GM23338 (cell line): ENCODE data around the gene FAP.

Source experiments
- EZH2 ChIP-seq: fragments of 200-600 bp; sonication (generic); IDR thresholded peaks from one replicate; pipeline ENCODE4 v1.8.0; 2017; ENCODE audit warnings: antibody characterized with exemption, mild to moderate bottlenecking, low read depth; ENCODE audit not compliant: unreplicated experiment
- EZH2phosphoT487 ChIP-seq: fragments of 200-600 bp; sonication (generic); IDR thresholded peaks from one replicate; pipeline ENCODE4 v1.8.1; 2018; ENCODE audit warnings: antibody characterized with exemption; ENCODE audit not compliant: unreplicated experiment
- TF ChIP-seq, protein P1 (sequence below), 2 experiments: fragments of 200-600 bp in 1 of 2; sonication (generic) in 1 of 2; conservative IDR thresholded peaks; 2 replicates each; pipeline versions ENCODE4 v1.5.1 to v1.6.1; 2016 to 2017; ENCODE audit warnings: antibody characterized with exemption in 2 of 2, low read depth in 2 of 2, mild to moderate bottlenecking in 2 of 2, moderate library complexity in 1 of 2

GRCh38 chr2:162188451-162188850, 54.8 kb downstream of the FAP start:
- no peak for TF ChIP-seq EZH2phosphoT487
- TF ChIP-seq, protein P1, sequence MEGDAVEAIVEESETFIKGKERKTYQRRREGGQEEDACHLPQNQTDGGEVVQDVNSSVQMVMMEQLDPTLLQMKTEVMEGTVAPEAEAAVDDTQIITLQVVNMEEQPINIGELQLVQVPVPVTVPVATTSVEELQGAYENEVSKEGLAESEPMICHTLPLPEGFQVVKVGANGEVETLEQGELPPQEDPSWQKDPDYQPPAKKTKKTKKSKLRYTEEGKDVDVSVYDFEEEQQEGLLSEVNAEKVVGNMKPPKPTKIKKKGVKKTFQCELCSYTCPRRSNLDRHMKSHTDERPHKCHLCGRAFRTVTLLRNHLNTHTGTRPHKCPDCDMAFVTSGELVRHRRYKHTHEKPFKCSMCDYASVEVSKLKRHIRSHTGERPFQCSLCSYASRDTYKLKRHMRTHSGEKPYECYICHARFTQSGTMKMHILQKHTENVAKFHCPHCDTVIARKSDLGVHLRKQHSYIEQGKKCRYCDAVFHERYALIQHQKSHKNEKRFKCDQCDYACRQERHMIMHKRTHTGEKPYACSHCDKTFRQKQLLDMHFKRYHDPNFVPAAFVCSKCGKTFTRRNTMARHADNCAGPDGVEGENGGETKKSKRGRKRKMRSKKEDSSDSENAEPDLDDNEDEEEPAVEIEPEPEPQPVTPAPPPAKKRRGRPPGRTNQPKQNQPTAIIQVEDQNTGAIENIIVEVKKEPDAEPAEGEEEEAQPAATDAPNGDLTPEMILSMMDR (conservative IDR thresholded peaks at IDR 0.05; ENCODE audit: low read depth in 2 of 2) = no peak
- TF ChIP-seq EZH2 = no peak
